T1000 (cell line): Measurements from ENCODE around the gene RXFP1.

Experiments used
- DNase-seq: peaks from one replicate; lab custom pipeline; 2025; ENCODE audit warnings: mixed read lengths; lab: John Stamatoyannopoulos, UW

RXFP1 gene

GRCh38 chr4:158521484-158522088 is at the start of gene RXFP1:
Gene RXFP1 (plus strand): TSS chr4:158521882. CDS start chr4:158521977, 95 bp downstream.
- DNase-seq, result no peak

DNA sequence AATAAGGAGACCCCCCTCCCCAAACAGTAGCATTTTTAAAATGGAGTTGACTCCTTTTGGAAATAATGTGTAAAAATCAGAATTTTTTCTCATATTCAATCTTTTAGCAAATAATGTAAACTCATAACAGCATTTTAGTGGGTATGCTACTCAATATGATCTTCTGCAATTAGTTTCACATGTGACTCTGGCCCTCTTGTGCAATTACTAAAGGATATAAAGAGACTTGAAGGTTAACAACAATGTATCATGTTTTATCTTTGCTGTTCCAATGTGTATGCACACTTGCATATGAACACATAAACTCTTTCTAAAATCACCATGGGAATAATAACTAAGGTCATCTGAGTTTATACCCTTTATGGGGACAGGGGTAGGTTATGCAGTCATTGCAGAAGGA is 39.9 kb upstream of the RXFP1 start:
- DNase-seq, result no peak

DNA sequence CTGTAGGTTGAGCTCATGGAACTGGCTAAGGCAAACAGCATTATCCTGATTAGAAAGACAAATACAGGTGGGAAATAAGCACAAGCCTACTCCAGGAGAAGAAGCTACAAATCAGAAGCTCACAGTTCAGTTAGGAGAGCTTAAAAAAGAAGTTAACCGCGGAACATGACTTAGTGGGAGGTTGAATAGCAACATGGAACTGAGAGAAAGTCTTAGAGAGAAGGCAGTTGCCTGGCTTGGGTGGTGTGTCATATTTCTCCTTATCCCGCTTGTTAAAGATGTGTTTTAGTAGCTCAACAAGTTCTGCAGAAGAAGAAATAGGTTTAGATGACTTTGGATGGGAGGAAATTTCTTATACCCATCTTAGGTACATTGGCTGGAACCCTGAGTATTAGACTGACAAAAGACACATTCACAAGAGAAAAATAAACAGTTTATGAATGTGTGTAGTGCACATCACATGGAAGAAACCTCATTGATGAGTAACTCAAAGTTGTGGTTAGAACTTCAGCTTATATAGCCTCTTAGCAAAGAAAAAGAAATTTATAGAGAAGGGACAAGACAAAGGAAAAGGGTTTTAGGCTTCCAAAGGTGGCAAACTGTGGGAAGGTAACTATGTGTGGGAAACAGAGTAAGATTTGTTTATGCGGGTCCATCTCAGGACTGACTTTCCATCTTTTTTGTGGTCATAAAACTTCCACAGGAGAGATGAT is 37.4 kb upstream of the RXFP1 start:
- DNase-seq, result no peak

DNA sequence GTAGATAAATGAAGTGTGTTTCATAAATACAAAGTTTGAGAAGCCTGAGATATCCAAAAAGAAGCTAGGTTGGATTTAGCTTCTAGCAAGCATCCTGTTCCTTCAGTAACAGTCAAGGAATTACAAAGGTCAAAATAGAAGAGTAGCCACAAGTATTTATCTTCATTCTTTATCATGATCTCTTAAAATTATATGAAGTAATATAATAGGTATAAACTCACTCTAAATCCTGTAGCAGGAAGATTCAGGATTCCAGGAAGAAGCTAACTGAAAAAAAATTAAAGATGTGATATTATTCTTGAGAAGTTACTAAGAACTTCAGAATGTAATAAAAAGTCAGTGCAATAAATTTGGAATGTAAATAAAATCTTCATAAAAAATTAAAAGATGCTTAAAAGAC is 31.1 kb upstream of the RXFP1 start:
- no peak for DNase-seq

DNA sequence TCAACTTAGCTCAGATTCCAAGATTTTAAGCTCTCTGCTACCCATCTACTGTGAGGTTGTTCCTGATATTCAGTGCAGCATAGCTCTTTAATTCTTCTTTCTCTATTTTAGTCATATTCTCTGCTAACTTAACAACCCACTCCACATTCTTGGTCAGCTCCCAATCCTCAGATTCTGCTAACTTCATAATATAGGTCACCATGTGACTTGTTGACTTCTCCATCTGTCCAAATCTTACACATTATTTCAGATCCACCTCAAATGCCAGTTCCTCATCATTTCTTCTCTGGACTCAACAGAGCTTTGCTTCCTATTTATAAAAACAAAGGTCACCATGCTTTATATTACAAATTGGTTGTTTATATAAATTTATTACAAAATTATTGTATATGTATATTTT is 29.3 kb upstream of the RXFP1 start:
- no peak for DNase-seq

DNA sequence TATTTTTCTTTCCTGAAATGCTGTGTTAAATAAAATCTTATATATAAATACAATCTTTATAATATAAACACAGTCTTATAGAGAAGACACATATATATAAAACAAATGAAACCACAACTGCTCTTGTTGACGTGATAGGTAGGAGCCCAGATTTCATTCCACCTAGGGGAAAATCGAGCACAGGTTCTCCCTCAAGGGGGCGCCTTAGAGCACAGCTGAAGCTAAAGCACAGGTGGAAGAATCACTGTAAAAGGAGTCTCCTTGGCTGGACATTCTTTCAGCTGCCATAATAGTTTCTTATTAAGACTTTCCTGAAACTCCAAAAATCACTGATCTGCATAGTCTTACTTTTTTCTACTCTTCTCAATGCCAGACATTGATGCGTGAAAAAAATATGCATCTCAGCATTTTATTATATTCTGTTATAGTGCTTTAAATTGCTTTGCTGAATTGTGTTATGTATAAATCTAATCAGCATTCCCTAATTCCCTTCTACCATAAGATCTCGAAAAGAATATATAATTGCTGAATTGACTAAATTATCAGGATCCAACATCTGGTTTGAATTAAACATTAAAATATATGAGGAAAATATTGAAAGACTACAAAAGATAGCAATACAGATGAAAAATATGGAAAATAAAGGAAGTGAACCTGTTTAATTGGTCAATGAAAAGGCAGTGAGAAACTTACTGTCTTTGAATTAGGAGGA is 25.5 kb upstream of the RXFP1 start:
- no peak for DNase-seq

- DNase-seq, result no peak
Measured at GRCh38 chr4:158500054-158500453, 21.6 kb upstream of the RXFP1 start.

GRCh38 chr4:158513256-158513655 is 8.4 kb upstream of the RXFP1 start:
- DNase-seq, result no peak

DNA sequence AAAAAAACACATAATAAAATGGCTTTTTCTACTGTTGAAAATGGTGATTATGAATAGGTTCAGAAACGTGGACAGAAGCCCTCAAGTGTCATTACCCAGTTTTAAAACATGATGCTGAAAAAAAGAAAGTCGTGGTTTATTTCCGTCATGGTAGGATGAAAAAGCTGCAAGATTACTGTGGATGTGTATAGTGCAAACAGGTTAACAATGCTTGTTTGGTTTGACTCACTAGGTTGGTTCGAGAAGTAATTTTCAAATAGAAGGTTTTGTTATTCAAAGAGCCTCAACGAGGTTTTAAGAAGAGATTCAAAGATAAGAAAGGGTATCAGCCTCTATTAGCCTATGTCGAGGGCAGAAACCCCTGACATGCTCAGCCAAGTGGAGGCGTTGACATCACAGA is 2.5 kb upstream of the RXFP1 start:
- no peak for DNase-seq

- DNase-seq, result no peak
Measured at GRCh38 chr4:158523990-158524535, 2.4 kb downstream of the RXFP1 start.

DNA sequence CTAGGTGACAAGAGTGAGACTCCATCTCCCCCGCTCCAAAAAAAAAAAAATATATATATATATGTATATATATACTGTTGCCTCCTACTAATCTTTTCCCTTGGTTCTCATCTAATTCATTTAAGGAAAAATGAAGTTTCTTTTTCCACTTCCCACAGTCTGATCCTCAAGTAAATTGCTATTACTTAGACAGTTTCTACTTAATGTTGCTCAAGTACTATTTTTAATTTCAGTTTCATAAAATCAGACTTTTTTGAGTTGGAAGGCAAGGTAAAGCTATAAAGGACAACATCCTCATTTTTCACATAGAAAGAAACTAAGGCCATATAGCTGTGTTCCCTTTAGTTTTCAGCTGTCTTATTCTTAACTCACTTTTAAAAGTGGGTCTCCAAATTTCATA is 5.8 kb downstream of the RXFP1 start:
- DNase-seq, result no peak

DNA sequence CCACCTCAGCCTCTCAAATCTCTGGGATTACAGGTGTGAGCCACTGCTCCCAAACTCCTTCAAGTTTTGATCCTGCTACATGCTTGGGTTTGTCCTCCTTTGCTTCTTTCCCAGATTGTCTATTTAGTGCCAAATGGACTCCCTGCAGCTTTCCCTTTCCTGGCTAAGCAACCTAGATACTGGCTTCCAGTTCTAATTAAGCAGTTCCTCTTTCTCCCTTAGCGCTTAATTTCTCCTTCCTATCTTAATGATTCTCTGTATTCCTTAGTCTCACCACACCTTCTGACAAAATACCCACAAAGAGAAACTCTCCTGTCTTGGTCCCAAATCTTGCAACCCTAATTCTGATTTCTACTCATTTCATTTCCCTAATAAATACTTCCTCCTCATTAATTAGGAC is 7.8 kb downstream of the RXFP1 start:
- DNase-seq, result no peak

DNA sequence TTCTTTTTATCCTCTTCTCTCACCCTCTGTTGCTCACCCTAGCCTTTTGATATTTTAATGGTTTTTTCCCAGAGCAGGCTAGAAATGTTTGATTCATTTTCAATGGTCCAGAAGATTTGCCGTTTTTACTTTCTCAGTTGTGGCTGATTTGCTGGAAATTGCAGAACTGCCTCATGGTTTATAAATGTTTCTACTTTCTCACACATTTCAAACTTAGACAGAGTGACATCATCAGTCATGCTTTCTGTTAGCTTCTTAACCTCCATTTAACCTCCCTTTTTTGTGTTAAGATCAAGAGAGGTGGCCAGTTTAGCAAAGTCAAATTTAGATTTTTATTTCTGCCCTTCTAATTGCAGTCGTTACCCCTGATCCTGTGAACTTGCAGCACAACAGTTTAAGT is 8.7 kb downstream of the RXFP1 start:
- DNase-seq, result no peak

DNA sequence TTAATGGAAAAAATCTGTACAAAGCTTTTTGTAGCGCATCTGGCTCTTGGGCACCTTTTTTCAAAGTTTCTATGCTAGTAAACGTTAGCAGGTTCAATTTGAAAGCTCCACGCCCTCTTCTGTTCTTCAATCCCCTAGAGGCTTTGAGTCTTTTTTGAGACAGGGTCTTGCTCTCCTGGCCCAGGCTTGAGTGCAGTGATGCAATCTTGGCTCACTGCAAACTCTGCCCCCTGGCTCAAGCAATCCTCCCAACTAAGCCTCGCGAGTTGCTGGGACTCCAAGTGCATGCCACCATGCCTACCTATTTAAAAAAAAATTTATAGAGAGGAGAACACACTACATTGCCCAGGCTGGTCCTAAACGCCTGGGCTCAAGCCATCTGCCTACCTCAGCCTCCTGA is 9.2 kb downstream of the RXFP1 start:
- DNase-seq, result no peak

GRCh38 chr4:158532556-158533231 is 11.0 kb downstream of the RXFP1 start:
- no peak for DNase-seq

DNA sequence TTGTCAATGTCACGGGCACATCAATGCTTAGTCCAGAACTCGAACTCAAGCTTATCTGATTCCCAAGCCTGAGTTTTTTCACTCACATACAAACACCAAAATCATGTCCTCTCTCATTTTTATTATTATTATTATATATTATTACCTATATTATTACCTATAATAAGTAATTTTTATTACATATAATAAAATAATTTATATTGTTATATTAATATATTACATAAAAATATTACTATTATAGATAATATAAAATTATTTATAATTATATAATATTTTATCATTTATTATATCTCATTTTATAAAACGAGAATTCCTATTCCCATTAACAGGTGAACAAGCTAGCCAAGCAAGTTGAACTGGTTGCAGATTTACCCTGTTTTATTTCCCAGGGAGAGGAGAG is 13.0 kb downstream of the RXFP1 start:
- no peak for DNase-seq

DNA sequence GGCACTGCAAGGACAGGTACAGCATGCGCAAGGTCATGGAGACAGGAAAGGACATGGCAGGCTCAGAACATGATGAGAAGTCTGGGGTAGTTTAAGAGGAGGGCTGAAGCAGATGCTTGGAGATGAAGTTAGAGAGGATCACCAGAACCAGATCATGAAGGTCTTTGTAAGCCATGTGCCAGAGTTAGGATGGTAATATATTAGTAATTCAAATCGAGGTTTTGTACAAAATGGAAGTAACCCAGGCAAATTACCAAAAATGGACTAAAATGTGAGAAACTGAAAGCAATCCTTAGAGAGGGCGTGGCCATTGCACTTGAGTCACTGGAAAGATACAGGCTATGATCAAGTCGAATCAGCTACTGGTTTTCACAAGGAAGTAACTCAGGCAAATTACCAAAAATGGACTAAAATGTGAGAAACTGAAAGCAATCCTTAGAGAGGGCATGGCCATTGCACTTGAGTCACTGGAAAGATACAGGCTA is 13.5 kb downstream of the RXFP1 start:
- no peak for DNase-seq

GRCh38 chr4:158536833-158537232 is 15.2 kb downstream of the RXFP1 start:
- no peak for DNase-seq

GRCh38 chr4:158538176-158538575 is 16.5 kb downstream of the RXFP1 start:
- no peak for DNase-seq

GRCh38 chr4:158538911-158539310 is 17.2 kb downstream of the RXFP1 start:
- DNase-seq, result no peak

- no peak for DNase-seq
Measured at GRCh38 chr4:158540125-158540907, 18.6 kb downstream of the RXFP1 start.

- DNase-seq, result no peak
Measured at GRCh38 chr4:158541506-158541905, 19.8 kb downstream of the RXFP1 start.
